Activated CD4-positive, CD25-positive, alpha-beta regulatory T cell treated with anti-CD3 and anti-CD28 coated beads, Interleukin-2, amount 50 U/mL, for 72 hours (primary cell): ENCODE measurements around the gene SGK1.
"Not testable (repeated sequence)": the region's sequence is repeated elsewhere in the genome, so short reads cannot be mapped to it uniquely, and the experiment has no call there.

Experiments
- DNase-seq: peaks from one replicate; pipeline ENCODE4 v3.0.0; 2021

SGK1 gene

DNA sequence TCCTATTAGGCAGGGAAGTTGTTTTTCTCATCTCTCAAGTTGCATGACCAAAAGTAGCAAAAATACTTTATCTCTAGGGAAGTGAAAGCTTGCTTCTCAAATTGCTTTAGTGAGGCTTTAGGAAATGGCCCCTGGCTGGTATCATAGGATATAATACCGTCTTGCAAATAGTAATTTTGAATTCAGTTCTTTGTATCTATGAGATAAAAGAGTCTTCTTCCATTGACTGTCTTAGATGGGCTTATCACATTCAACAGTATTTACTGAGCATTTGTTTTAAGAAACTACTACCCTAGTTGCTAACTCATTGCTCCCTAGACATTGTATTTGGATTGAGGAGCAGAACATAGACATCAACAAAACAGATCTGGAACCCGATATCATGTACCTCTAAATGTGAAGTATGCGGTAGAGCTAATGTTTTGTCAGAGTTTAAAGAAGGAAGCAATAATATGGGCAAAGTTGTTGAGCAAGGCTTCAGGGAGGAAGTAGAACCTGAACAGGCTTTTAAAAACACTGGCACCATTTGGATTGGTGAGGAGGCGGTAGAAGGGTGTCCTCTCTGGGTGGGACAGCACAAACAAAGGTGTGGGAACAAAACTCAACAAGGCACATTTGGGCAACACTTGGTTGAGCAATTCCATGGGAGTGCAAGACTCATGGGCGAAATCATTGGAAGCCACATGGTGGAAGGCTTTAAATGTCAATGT, 101.5 kb downstream of the SGK1 start:
- DNase-seq, result no peak

DNA sequence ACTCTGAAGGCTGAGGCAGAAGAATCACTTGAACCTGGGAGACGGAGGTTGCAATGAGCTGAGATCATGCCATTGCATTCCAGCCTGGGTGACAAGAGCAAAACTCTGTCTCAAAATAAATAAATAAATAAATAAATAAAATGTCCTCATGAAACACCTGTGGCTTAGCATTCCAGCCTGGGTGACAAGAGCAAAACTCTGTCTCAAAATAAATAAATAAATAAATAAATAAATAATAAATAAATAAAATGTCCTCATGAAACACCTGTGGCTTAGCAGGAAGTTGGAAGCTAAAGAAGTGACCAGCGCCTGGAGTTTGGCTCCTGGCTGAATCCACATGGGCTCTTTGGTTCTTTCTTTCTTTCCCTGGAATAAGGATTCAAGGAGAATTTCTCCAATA, 104.5 kb downstream of the SGK1 start:
- DNase-seq, result not testable (repeated sequence)

DNA sequence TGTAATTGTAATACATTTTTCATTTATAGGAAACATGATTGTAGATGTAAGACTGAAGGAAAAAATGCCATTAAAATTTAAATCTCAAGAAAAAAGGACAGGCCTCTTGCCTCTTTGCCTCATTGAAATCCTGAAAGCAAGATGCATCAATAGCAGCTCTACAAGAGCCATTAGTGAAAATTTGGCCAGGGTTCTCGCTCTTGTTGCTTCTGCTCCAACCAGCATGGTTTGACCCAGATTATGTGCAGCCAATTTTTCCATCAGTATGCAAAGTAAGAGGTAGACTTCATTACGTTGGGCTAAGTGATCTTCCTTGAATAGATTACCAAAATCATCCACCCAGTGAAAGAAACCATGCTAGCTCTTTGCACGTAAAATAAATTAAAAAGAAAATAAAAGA, 106.6 kb downstream of the SGK1 start:
- DNase-seq, result no peak

GRCh38 chr6:134207421-134207820, 110.5 kb downstream of the SGK1 start:
- no peak for DNase-seq

- DNase-seq, result no peak
Measured at GRCh38 chr6:134205366-134205765, 112.5 kb downstream of the SGK1 start.

GRCh38 chr6:134204759-134205158, 113.2 kb downstream of the SGK1 start:
- DNase-seq, result not testable (repeated sequence)

GRCh38 chr6:134204031-134204430, 113.9 kb downstream of the SGK1 start:
- DNase-seq, result no peak

DNA sequence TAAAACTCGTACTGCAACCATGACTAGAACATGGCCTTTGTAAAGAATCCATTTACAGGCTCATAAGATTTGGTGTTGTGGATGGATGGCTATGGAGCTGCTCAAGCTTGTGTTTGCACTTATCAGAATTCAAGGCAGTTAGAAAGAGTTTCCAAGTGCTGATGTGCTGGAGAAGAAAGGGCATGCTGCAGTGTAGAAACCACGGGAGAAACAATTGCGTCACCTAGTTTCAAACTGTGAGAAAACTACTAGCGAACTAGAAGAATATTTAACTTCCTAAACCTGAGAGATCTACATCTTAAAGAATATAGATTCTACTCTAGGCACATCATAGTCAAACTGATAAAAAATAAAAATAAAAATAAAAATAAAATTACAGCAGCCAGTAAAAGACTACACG, 116.2 kb downstream of the SGK1 start:
- no peak for DNase-seq

DNA sequence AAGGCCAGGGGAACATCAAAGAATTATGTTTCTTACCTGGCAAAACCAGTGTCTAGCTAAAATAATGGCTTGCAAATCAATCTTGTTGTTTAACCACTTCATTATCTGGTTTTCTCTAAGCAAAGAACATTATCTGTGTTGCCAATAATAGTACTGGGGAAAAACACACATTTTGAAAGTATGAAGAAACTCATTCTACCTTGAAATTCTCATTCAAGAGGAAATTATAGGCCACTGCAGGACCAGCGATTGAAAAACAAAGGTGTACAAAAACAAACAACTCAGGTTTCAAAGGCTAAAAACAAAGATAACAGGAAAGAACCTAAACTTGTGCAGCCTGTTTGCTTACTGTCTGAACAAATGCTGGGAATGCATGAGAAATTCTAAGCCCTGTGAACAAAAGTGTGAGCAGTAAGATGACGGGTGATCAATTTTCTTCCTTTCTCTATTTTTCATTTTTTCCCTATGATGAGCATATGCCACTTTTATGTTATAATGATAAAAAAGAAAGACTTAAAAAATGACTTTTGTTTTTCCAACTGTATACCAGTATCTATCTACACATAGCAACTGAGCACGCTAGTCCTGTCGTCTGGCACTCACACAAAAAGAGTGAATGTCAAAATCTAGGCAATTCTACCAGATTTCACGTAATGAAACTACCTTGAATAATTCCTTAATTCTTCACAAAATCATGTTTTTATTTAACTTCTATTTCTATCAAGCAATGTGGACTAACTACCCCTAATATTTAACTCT, 117.9 kb downstream of the SGK1 start:
- no peak for DNase-seq

GRCh38 chr6:134198093-134198492, 119.8 kb downstream of the SGK1 start:
- DNase-seq, result no peak

- not testable (repeated sequence) for DNase-seq
Measured at GRCh38 chr6:134197685-134198084, 120.2 kb downstream of the SGK1 start.

- no peak for DNase-seq
Measured at GRCh38 chr6:134196568-134197193, 121.2 kb downstream of the SGK1 start.

DNA sequence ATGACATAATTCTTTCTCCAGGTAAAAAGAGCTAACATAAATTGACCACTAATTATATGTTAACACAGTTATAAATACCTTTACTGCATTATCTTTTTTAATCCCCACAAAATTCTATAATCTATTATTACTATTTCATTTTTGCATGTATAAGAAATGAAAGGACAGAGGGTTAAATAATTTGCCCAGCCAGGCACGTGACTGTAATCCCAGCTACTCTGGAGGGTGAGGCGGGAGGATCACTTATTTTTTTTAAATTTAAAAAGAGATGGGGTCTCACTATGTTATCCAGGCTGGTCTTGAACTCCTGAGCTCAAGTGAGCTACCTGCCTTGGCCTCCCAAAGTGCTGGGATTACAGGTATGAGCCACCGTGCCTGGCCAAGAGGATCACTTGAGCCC, 121.9 kb downstream of the SGK1 start:
- no peak for DNase-seq

DNA sequence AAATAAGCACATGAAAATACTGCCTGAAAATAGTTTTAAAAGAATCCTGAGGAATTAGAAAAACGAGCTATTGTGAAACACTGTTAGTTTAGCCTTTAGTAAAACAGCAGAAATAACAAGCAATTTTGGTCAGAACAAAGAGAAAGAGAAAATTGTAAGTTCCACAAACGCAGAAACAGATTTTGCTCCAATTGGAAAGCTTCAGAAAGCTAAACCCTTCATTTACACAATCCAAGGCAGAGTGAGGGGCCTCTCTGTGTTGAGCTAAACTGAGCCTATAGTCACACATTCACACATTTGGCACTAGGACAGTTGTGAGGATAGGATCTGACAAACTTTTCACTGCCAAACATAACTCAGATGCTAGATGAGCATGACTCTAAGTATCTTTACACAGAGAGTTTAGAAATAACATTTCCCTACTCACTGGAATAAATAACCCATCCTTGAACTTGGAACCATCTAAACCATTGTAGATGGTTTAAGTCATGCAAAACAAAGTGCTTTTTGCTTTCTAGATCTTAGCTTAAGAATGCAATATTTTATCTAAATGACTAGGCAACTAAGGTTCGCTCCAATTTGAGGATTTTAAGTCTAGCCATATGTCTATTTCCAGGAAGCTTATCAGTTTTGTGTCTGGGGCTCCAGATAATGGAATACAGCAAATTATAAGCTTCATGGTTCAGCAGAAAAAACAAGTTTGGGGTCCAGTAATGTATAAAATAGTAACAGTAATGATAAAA, 122.6 kb downstream of the SGK1 start:
- no peak for DNase-seq

GRCh38 chr6:134193536-134194498, 124.1 kb downstream of the SGK1 start:
- DNase-seq, result no peak

DNA sequence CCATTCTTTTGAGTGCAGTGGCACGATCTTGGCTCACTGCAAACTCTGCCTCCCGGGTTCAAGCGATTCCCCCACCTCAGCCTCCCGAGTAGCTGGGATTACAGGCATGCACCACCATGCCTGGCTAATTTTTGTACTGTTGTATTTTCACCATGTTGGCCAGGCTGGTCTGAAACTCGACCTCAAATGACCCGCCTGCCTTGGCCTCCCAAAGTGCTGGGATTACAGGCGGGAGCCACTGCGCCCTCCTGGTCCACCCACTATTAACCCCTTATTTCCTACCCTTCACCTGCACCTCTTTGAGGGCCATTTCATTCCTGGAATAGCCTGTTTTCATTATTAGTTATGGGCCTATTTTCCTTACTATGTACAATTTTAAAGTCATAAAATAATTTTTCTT, 125.3 kb downstream of the SGK1 start:
- not testable (repeated sequence) for DNase-seq

DNA sequence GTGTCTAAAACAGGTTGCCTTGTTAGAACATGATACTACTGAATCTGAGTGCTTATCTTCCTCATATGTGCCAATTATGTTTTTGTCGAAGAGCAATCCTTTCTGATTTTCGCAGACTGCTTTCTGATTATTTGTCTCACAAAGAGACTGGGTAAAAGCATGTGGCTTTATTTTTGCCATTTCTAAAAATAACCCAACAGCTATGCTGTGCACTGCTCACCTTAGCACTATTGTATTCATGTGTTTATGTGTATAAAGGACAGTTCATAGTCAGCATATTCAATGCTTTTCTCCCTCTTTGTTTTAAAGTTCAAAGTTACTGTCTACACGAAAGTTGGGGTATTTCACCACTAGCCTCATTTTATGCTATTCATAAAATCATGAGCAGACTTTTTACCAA, 127.0 kb downstream of the SGK1 start:
- DNase-seq, result no peak

GRCh38 chr6:134187751-134188150, 130.2 kb downstream of the SGK1 start:
- no peak for DNase-seq

DNA sequence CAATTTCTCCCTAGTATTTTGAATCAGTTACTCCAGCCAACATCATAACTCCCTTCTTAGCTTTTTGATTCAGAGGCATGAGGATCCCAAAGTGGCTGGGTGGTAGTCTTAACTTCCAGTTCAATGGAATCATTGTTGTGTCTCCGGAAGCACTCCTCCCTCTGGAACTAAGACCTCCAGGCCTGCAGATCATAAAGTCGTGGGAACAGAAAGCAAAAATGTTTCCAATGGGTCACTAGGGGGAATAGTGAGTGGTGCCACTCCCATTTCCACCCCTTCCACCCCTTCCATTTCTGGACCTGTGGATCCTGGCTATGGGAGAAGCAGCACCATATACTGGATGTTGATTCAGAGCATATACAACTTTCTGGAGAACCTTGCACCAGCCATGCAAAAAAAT, 130.8 kb downstream of the SGK1 start:
- DNase-seq, result no peak

GRCh38 chr6:134186355-134186754, 131.6 kb downstream of the SGK1 start:
- no peak for DNase-seq

DNA sequence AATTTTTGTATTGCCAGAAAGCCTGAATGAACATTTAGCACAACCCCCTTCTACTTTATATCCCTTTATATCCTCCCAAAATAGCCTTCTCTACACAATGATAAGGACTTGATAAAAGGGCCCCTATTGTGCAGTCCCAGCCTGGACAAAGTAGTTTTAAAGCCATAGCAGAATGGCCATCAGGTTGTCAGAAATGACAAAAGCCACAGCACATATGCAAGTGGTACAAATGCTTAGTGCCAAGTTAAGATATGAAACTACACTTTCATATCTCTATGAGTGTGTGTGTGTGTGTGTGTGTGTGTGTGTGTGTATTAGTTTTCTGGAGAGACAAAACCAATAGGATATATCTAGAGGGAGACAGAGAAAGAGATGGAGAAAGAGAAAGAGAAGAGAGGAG, 132.6 kb downstream of the SGK1 start:
- no peak for DNase-seq

- DNase-seq, result no peak
Measured at GRCh38 chr6:134183844-134184243, 134.1 kb downstream of the SGK1 start.
